H1 (cell line): ENCODE data around the gene GRK5. TPM values are rescaled to one million over a fixed set of nuclear protein-coding genes. Genes with fewer than 3 reads are reported as not detected.

Experiments
- CTCF ChIA-PET: fragments of 300-600 bp; sonication (Branson Sonifier 250); formaldehyde crosslinking; loops from one replicate; lab custom pipeline; 2021; ENCODE audit not compliant: partially characterized antibody; lab: Charles Lee
- POLR2A ChIA-PET: fragments of 300-600 bp; sonication (Branson Sonifier 250); formaldehyde crosslinking; loops from one replicate; lab custom pipeline; 2021; ENCODE audit warnings: inconsistent platforms; ENCODE audit not compliant: partially characterized antibody; lab: Charles Lee
- DNase-seq, 2 experiments: peaks; one replicate each; pipeline versions ENCODE4 v3.0.0 to v3.0.0-alpha.2; 2010 to 2022; ENCODE audit warnings: low spot score in 2 of 2, low read depth in 1 of 2, mixed read lengths in 1 of 2
- FAIRE-seq: peaks from 2 replicates; lab custom pipeline; 2011; peaks lifted over from hg19 to GRCh38; lab: Jason Lieb, UNC
- H2AFZ ChIP-seq: 2 replicates; pipeline ENCODE4 v1.8.1; 2012; ENCODE audit warnings: low read length, inconsistent platforms
- H2AK5ac ChIP-seq: 2 replicates; pipeline ENCODE4 v1.6.1; 2013; ENCODE audit warnings: low read depth, low read length
- H2BK120ac ChIP-seq: replicated peaks from 2 replicates; pipeline ENCODE3; 2013; ENCODE audit warnings: low read depth, low read length, inconsistent platforms
- H2BK12ac ChIP-seq: 2 replicates; pipeline ENCODE4 v1.6.1; 2013; ENCODE audit warnings: low read depth, low read length
- H2BK15ac ChIP-seq: 2 replicates; pipeline ENCODE4 v1.6.1; 2013; ENCODE audit warnings: low read length
- H2BK20ac ChIP-seq: 2 replicates; pipeline ENCODE4 v1.6.1; 2013; ENCODE audit warnings: low read length
- H2BK5ac ChIP-seq: 2 replicates; pipeline ENCODE4 v1.6.1; 2013; ENCODE audit warnings: low read depth, low read length
- H3K14ac ChIP-seq: 2 replicates; pipeline ENCODE4 v1.6.1; 2013; ENCODE audit warnings: inconsistent platforms; ENCODE audit not compliant: insufficient read length
- H3K18ac ChIP-seq: 2 replicates; pipeline ENCODE4 v1.6.1; 2013; ENCODE audit warnings: low read length; ENCODE audit errors: extremely low read depth
- H3K23ac ChIP-seq: 2 replicates; pipeline ENCODE4 v1.6.1; 2013; ENCODE audit warnings: inconsistent platforms; ENCODE audit not compliant: insufficient read length
- H3K23me2 ChIP-seq: 2 replicates; pipeline ENCODE4 v1.6.1; 2013; ENCODE audit warnings: low read depth, low read length
- H3K27ac ChIP-seq: 2 replicates; pipeline ENCODE4 v1.6.1; 2011; ENCODE audit warnings: low read depth, low read length, inconsistent platforms
- H3K27me3 ChIP-seq, 4 experiments: replicated peaks in 1 of 4; 1 replicate in 1 of 4; 2 replicates in 3 of 4; pipeline versions ENCODE4 v1.6.1 to v1.8.1; 2011 to 2013; ENCODE audit warnings: low read length in 3 of 4, mild to moderate bottlenecking in 3 of 4, inconsistent platforms in 2 of 4, mixed read lengths in 2 of 4, moderate library complexity in 1 of 4; ENCODE audit not compliant: control insufficient read depth in 3 of 4, insufficient read depth in 3 of 4; ENCODE audit errors: extremely low read depth in 1 of 4
- H3K36me3 ChIP-seq, 4 experiments: 2 replicates each; pipeline versions ENCODE4 v1.6.1 to v1.8.1; 2011 to 2013; ENCODE audit warnings: mild to moderate bottlenecking in 4 of 4, low read length in 3 of 4, moderate library complexity in 2 of 4, control low read depth in 1 of 4, inconsistent platforms in 1 of 4; ENCODE audit not compliant: insufficient read depth in 4 of 4, control insufficient read depth in 2 of 4
- H3K4ac ChIP-seq: replicated peaks from 2 replicates; pipeline ENCODE3; 2013; ENCODE audit warnings: low read length, low read depth, mixed read lengths, inconsistent platforms; ENCODE audit not compliant: insufficient read length
- H3K4me1 ChIP-seq, 4 experiments: replicated peaks in 1 of 4; 1 replicate in 1 of 4; 2 replicates in 3 of 4; pipeline versions ENCODE4 v1.6.1 to v1.8.1; 2011 to 2013; ENCODE audit warnings: low read length in 3 of 4, inconsistent platforms in 2 of 4, mixed read lengths in 1 of 4; ENCODE audit not compliant: insufficient read depth in 4 of 4, control insufficient read depth in 3 of 4
- H3K4me2 ChIP-seq, 2 experiments: 2 replicates each; pipeline versions ENCODE4 v1.6.1 to v1.8.1; 2011 to 2013; ENCODE audit warnings: low read depth in 2 of 2, low read length in 2 of 2, control low read depth in 1 of 2, inconsistent platforms in 1 of 2, mild to moderate bottlenecking in 1 of 2; ENCODE audit not compliant: insufficient read depth in 1 of 2
- H3K4me3 ChIP-seq, 4 experiments: fragments of 200-600, 300-600 bp in 1 of 4; sonication (generic), shearing (Covaris generic), sonication (Bioruptor Twin) in 1 of 4; 2 replicates each; pipeline versions ENCODE4 v1.5.1 to v1.8.1; 2011 to 2016; ENCODE audit warnings: low read length in 4 of 4, low read depth in 3 of 4, control low read depth in 2 of 4, inconsistent platforms in 2 of 4, mild to moderate bottlenecking in 2 of 4, mixed read lengths in 1 of 4, moderate library complexity in 1 of 4; ENCODE audit not compliant: insufficient read depth in 2 of 4; ENCODE audit errors: extremely low read depth in 1 of 4
- H3K56ac ChIP-seq: replicated peaks from 2 replicates; pipeline ENCODE3; 2013; ENCODE audit warnings: low read depth, mild to moderate bottlenecking, mixed read lengths, low read length, inconsistent platforms; ENCODE audit not compliant: insufficient read length
- H3K79me1 ChIP-seq: 2 replicates; pipeline ENCODE4 v1.6.1; 2013; ENCODE audit warnings: low read depth, low read length, control low read depth
- H3K79me2 ChIP-seq, 2 experiments: 2 replicates each; pipeline versions ENCODE4 v1.6.1 to v1.8.1; 2012 to 2013; ENCODE audit warnings: low read length in 2 of 2, mild to moderate bottlenecking in 2 of 2, inconsistent platforms in 1 of 2; ENCODE audit not compliant: insufficient read depth in 2 of 2, control insufficient read depth in 1 of 2
- H3K9ac ChIP-seq, 4 experiments: replicated peaks in 1 of 4; 1 replicate in 1 of 4; 2 replicates in 3 of 4; pipeline versions ENCODE4 v1.6.1 to v1.8.1; 2011 to 2013; ENCODE audit warnings: low read depth in 3 of 4, low read length in 3 of 4, control low read depth in 2 of 4, mild to moderate bottlenecking in 2 of 4, moderate library complexity in 2 of 4, inconsistent platforms in 1 of 4; ENCODE audit errors: extremely low read depth in 1 of 4
- H3K9me3 ChIP-seq, 2 experiments: 2 replicates each; pipeline versions ENCODE4 v1.6.1 to v1.8.1; 2012 to 2013; ENCODE audit warnings: mild to moderate bottlenecking in 2 of 2, moderate library complexity in 2 of 2, control low read depth in 1 of 2, inconsistent platforms in 1 of 2, low read depth in 1 of 2, low read length in 1 of 2, mixed read lengths in 1 of 2; ENCODE audit not compliant: insufficient read depth in 2 of 2
- H4K20me1 ChIP-seq, 2 experiments: replicated peaks in 1 of 2; 2 replicates each; pipeline versions ENCODE3 to v1.8.1; 2011 to 2013; ENCODE audit warnings: inconsistent platforms in 2 of 2, low read length in 2 of 2, mild to moderate bottlenecking in 1 of 2; ENCODE audit not compliant: insufficient read depth in 2 of 2, control insufficient read depth in 1 of 2
- H4K5ac ChIP-seq: 2 replicates; pipeline ENCODE4 v1.6.1; 2013; ENCODE audit warnings: low read length, low read depth, mixed read lengths, inconsistent platforms; ENCODE audit not compliant: insufficient read length
- H4K8ac ChIP-seq: 2 replicates; pipeline ENCODE4 v1.8.0; 2013; ENCODE audit warnings: mild to moderate bottlenecking, moderate library complexity, low read length, inconsistent platforms; ENCODE audit not compliant: insufficient read depth; ENCODE audit errors: extremely low read depth
- H4K91ac ChIP-seq: replicated peaks from 2 replicates; pipeline ENCODE3; 2013; ENCODE audit warnings: low read length, mixed read lengths, inconsistent platforms; ENCODE audit not compliant: insufficient read length
- RNF2 ChIP-seq: fragments of 200-900, 300-1000 bp; sonication (generic); IDR thresholded peaks from 2 replicates; pipeline ENCODE4 v1.7.1; 2016; ENCODE audit warnings: borderline replicate concordance, low read depth, mild to moderate bottlenecking, antibody characterized with exemption, low read length; ENCODE audit not compliant: poor library complexity, severe bottlenecking; ENCODE audit errors: missing control alignments
- WGBS, 2 experiments: shearing (Covaris generic) in 1 of 2; methylation state at CpG; one replicate each; pipeline versions ENCODE4 v1.1.6 to v1.1.7; 2013 to 2015; ENCODE audit warnings: low lambda C conversion rate in 2 of 2, mixed read lengths in 2 of 2, inconsistent platforms in 1 of 2, low coverage in 1 of 2, missing lambda C conversion rate in 1 of 2; ENCODE audit not compliant: insufficient replicate concordance in 2 of 2, insufficient coverage in 1 of 2, insufficient read length in 1 of 2; ENCODE audit errors: extremely low coverage in 1 of 2, missing lambda C conversion rate in 1 of 2; 5-methylcytosine and 5-hydroxymethylcytosine counted together
- polyA plus RNA-seq, 7 experiments: library from polyadenylated mRNA; depleted of rRNA in 3 of 7; stranded (reverse) in 5 of 7; unstranded in 2 of 7; fragments of >200 nt in 5 of 7; fragments of 200-250 nt in 2 of 7; gene quantifications; 1 replicate in 5 of 7; 2 replicates in 1 of 7; 4 replicates in 1 of 7; pipeline versions ENCODE4 v1.2.1 to v1.2.3, GENCODE V29; 2011 to 2013; ENCODE audit warnings: missing spikeins in 2 of 7, mixed read lengths in 2 of 7
- total RNA-seq: library from RNA; stranded (reverse); fragmentation: NEBNext Ultra II Directional; extraction: Animal tissue kit (Norgen Biotek cat#: 25700); gene quantifications from 2 replicates; pipeline ENCODE4 v1.2.1, GENCODE V29; 2021

The GRK5 gene
- total and polyA plus RNA-seq, 2 of the 8 experiments (the other 6 are each of a cell fraction or from before 2014, with no cell fraction given): 0.54 to 2.5 TPM

- TF ChIP-seq RNF2: no peak
- Histone ChIP-seq H2BK12ac (no peak overlapping the region), H4K20me1 (no peaks in the 10 kb centered on the region), H3K36me3 (no peaks in the 10 kb centered on the region), H3K23me2 (no peaks in the 10 kb centered on the region), H2BK5ac (no peak overlapping the region), H3K14ac (no peak overlapping the region), H3K79me2 (no peaks in the 10 kb centered on the region), H2BK20ac (no peak overlapping the region), H3K4me2 (no peak overlapping the region), H3K27ac (no peak overlapping the region), H3K4ac (no peak overlapping the region), H3K79me1 (no peaks in the 10 kb centered on the region), H4K8ac (no peak overlapping the region), H2AK5ac (no peak overlapping the region), H2AFZ (no peak overlapping the region), H4K91ac (no peak overlapping the region), H3K27me3 (0 out of 7 replicates have a peak, but pooled peaks cover 0 to 2% (median 0%) of the 10 kb centered on the region in 4 experiments), H3K23ac (no peak overlapping the region), H3K18ac (no peak overlapping the region), H3K9ac (no peak overlapping the region), H2BK15ac (no peak overlapping the region), H3K4me1 (peaks cover 0 to 15% (median 5%) of the 10 kb centered on the region in 4 experiments), H2BK120ac (no peak overlapping the region), H4K5ac (no peak overlapping the region), H3K56ac (peak overlapping the region; percentile 42), H3K4me3 (no peak overlapping the region), H3K9me3 (no peaks in the 10 kb centered on the region)
- ChIA-PET CTCF (interaction anchor here (0.6 to 2.8 kb wide), 5 partner anchors 17 to 230 kb away, joined by 3 to 15 read pairs (median 4); no protein-coding TSS in a partner anchor), POLR2A (interaction anchor here (0.6 kb wide), 1 partner anchor 119 kb away, joined by 3 read pairs; no protein-coding TSS in a partner anchor)
- FAIRE-seq (no peak), DNase-seq (no peak)
- WGBS, 2 experiments: 92 to 100% methylated on average over 1 of the region's 2 CpGs
Measured at GRCh38 chr10:119215371-119215770, 8.0 kb downstream of the GRK5 start.
